ENCODE measurements around the gene GPR162.

Gene GPR162

GRCh38 chr12:6821591-6822425 is at the start of gene GPR162:
Gene GPR162 (plus strand): TSS chr12:6821821. CDS start chr12:6823899, 2,078 bp downstream.
- H3K27me3 Mint-ChIP-seq = peaks cover 62% of the 10 kb centered on the region
- peak within 1 kb of the TSS; percentile 67 for H3K4me3 Mint-ChIP-seq
- CTCF ChIA-PET = interaction anchor here (1.0 to 7.8 kb wide), 4 partner anchors 29 to 68 kb away, joined by 3 to 91 read pairs (median 4); partner anchors contain the start of gene MLF2
- H3K9me3 Mint-ChIP-seq = no peaks in the 10 kb centered on the region
- H3K27ac Mint-ChIP-seq = peak within 1 kb of the TSS; percentile 20
- peaks cover 21% of the 10 kb centered on the region for H3K36me3 Mint-ChIP-seq
- H3K4me1 Mint-ChIP-seq = peaks cover 22% of the 10 kb centered on the region
- peak; percentile 45 for DNase-seq

GRCh38 chr12:6772331-6772695 is 49.3 kb upstream of the GPR162 start, which contains the start of gene LAG3:
Gene LAG3 (plus strand): TSS chr12:6772520. CDS start chr12:6772853, 333 bp downstream.
- no peaks in the 10 kb centered on the region for H3K36me3 Mint-ChIP-seq
- H3K27ac Mint-ChIP-seq = peak within 1 kb of the TSS; percentile 64
- peaks cover 62% of the 10 kb centered on the region for H3K4me1 Mint-ChIP-seq
- no peaks in the 10 kb centered on the region for H3K9me3 Mint-ChIP-seq
- CTCF ChIA-PET = interaction anchor here (1.7 to 1.8 kb wide), 2 partner anchors 9 to 19 kb away, joined by 4 to 7 read pairs; partner anchors contain the start of gene MLF2
- peak within 1 kb of the TSS; percentile 59 for H3K4me3 Mint-ChIP-seq
- peak; percentile 68 for DNase-seq
- H3K27me3 Mint-ChIP-seq = peaks cover 99% of the 10 kb centered on the region

- H3K27ac Mint-ChIP-seq = peak overlapping the region; percentile 64
- no peaks in the 10 kb centered on the region for H3K9me3 Mint-ChIP-seq
- peak overlapping the region; percentile 59 for H3K4me3 Mint-ChIP-seq
- CTCF ChIA-PET = interaction anchor here (1.3 to 9.6 kb wide), 5 partner anchors 6 to 20 kb away, joined by 4 to 63 read pairs (median 7); partner anchors contain the start of genes MLF2 and PTMS
- H3K27me3 Mint-ChIP-seq = peaks cover 99% of the 10 kb centered on the region
- no peaks in the 10 kb centered on the region for H3K36me3 Mint-ChIP-seq
- DNase-seq = no peak
- peaks cover 56% of the 10 kb centered on the region for H3K4me1 Mint-ChIP-seq
Observed at GRCh38 chr12:6772726-6773589, 48.7 kb upstream of the GPR162 start.

- peaks cover 59% of the 10 kb centered on the region for H3K4me1 Mint-ChIP-seq
- peak overlapping the region; percentile 59 for H3K4me3 Mint-ChIP-seq
- no peaks in the 10 kb centered on the region for H3K9me3 Mint-ChIP-seq
- H3K27me3 Mint-ChIP-seq = peaks cover 99% of the 10 kb centered on the region
- H3K36me3 Mint-ChIP-seq = no peaks in the 10 kb centered on the region
- DNase-seq = no peak
- no peak overlapping the region for H3K27ac Mint-ChIP-seq
- CTCF ChIA-PET = interaction anchor here (0.6 to 9.6 kb wide), 11 partner anchors 6 to 78 kb away, joined by 3 to 63 read pairs (median 4); partner anchors contain the start of genes CD4, MLF2, PTMS and USP5
Observed at GRCh38 chr12:6773590-6774351, 47.9 kb upstream of the GPR162 start.

GRCh38 chr12:6774499-6775062 is 47.0 kb upstream of the GPR162 start:
- H3K4me3 Mint-ChIP-seq = peak overlapping the region; percentile 31
- H3K27me3 Mint-ChIP-seq = peaks cover 93% of the 10 kb centered on the region
- CTCF ChIA-PET = interaction anchor here (0.7 to 9.6 kb wide), 11 partner anchors 7 to 161 kb away, joined by 3 to 63 read pairs (median 4); partner anchors contain the start of genes CD4, MLF2, PTMS and USP5
- peaks cover 65% of the 10 kb centered on the region for H3K4me1 Mint-ChIP-seq
- no peaks in the 10 kb centered on the region for H3K9me3 Mint-ChIP-seq
- no peaks in the 10 kb centered on the region for H3K36me3 Mint-ChIP-seq
- peak overlapping the region; percentile 35 for H3K27ac Mint-ChIP-seq
- no peak for DNase-seq

- peaks cover 84% of the 10 kb centered on the region for H3K27me3 Mint-ChIP-seq
- no peaks in the 10 kb centered on the region for H3K9me3 Mint-ChIP-seq
- H3K36me3 Mint-ChIP-seq = no peaks in the 10 kb centered on the region
- H3K4me3 Mint-ChIP-seq = peak overlapping the region; percentile 31
- peaks cover 74% of the 10 kb centered on the region for H3K4me1 Mint-ChIP-seq
- H3K27ac Mint-ChIP-seq = no peak overlapping the region
- no peak for DNase-seq
- CTCF ChIA-PET = interaction anchor here (0.7 to 9.6 kb wide), 7 partner anchors 8 to 162 kb away, joined by 3 to 63 read pairs (median 7); partner anchors contain the start of genes MLF2, PTMS and USP5
Observed at GRCh38 chr12:6775185-6776174, 46.1 kb upstream of the GPR162 start.

- DNase-seq = no peak
- Mint-ChIP-seq H3K9me3 (no peaks in the 10 kb centered on the region), H3K36me3 (no peaks in the 10 kb centered on the region), H3K4me3 (no peak overlapping the region), H3K27ac (no peak overlapping the region), H3K4me1 (peaks cover 68% of the 10 kb centered on the region), H3K27me3 (peaks cover 65% of the 10 kb centered on the region)
- CTCF ChIA-PET = interaction anchor here (1.0 to 9.6 kb wide), 4 partner anchors 10 to 54 kb away, joined by 3 to 63 read pairs (median 36); partner anchors contain the start of genes CD4, MLF2 and PTMS
Observed at GRCh38 chr12:6777386-6777785, 44.2 kb upstream of the GPR162 start.

GRCh38 chr12:6778217-6778573 is 43.4 kb upstream of the GPR162 start:
- Mint-ChIP-seq H3K36me3 (no peaks in the 10 kb centered on the region), H3K27me3 (peaks cover 57% of the 10 kb centered on the region), H3K4me1 (peaks cover 67% of the 10 kb centered on the region), H3K4me3 (peak overlapping the region; percentile 75), H3K9me3 (no peaks in the 10 kb centered on the region), H3K27ac (no peak overlapping the region)
- CTCF ChIA-PET = interaction anchor here (0.7 to 9.6 kb wide), 10 partner anchors 9 to 157 kb away, joined by 3 to 63 read pairs (median 9); partner anchors contain the start of genes CD4, GPR162, MLF2 and PTMS
- DNase-seq = no peak

GRCh38 chr12:6778574-6779550 is 42.8 kb upstream of the GPR162 start:
- CTCF ChIA-PET = interaction anchor here (0.6 to 9.6 kb wide), 11 partner anchors 8 to 158 kb away, joined by 3 to 63 read pairs (median 8); partner anchors contain the start of genes CD4, GPR162, MLF2 and PTMS
- Mint-ChIP-seq H3K9me3 (no peaks in the 10 kb centered on the region), H3K27ac (peak overlapping the region; percentile 56), H3K4me1 (peaks cover 69% of the 10 kb centered on the region), H3K27me3 (peaks cover 51% of the 10 kb centered on the region), H3K4me3 (peak overlapping the region; percentile 75), H3K36me3 (no peaks in the 10 kb centered on the region)
- DNase-seq = peak; percentile 94

- CTCF ChIA-PET = interaction anchor here (0.6 to 9.6 kb wide), 12 partner anchors 11 to 209 kb away, joined by 3 to 63 read pairs (median 6); partner anchors contain the start of genes CD4, MLF2, PTMS and ZNF384
- no peak for DNase-seq
- Mint-ChIP-seq H3K27ac (peak overlapping the region; percentile 11), H3K9me3 (no peaks in the 10 kb centered on the region), H3K27me3 (peaks cover 40% of the 10 kb centered on the region), H3K4me1 (peaks cover 69% of the 10 kb centered on the region), H3K36me3 (no peaks in the 10 kb centered on the region), H3K4me3 (no peak overlapping the region)
Observed at GRCh38 chr12:6779708-6780432, 41.8 kb upstream of the GPR162 start.
